Measurements from ENCODE around the gene TMBIM4. TPM values are rescaled to one million over a fixed set of nuclear protein-coding genes. Genes with fewer than 3 reads are reported as not detected.

TMBIM4 gene
- total RNA-seq, 1 experiment from 2014 or later, result 36.3 TPM

DNA sequence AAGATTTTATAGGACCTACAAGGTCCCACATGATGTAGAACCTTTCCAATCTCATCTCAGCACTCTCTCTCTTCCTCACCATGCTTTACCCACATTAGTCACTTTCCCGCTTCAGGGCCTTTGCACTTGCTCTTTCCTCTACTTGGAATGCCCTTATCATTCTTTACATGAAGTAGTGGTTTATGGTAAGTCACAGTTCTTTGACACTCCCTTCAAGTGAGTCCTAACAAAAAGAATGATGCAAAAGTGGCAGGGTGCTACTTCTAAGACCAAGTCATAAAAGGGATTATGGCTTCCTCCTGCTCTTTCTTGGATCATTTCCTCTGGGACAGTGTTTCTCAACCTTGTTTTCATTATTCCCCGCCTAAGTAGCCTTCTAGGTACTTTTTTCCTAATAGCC, 13.1 kb downstream of the TMBIM4 start:
- Histone ChIP-seq H3K9me3 (ENCODE audit: low read length) (no peaks in the 10 kb centered on the region), H4K20me1 (ENCODE audit: low read length) (no peaks in the 10 kb centered on the region), H2AFZ (ENCODE audit: low read length) (no peak overlapping the region), H3K79me2 (ENCODE audit: low read length) (peaks cover 20% of the 10 kb centered on the region), H3K9me2 (replicated peaks; ENCODE audit: low read length) (no peaks in the 10 kb centered on the region), H3K27ac (ENCODE audit: low read length) (no peak overlapping the region), H3F3A (ENCODE audit: low read length, unreplicated experiment) (no peaks in the 10 kb centered on the region), H3K4me3 (ENCODE audit: low read length) (no peak overlapping the region), H3K27me3 (ENCODE audit: low read length) (no peaks in the 10 kb centered on the region), H3K4me1 (ENCODE audit: insufficient read depth, low read length) (peaks cover 20% of the 10 kb centered on the region), H3K36me3 (ENCODE audit: low read depth, low read length) (peaks cover 11% of the 10 kb centered on the region), H3K9ac (ENCODE audit: low read length) (no peak overlapping the region), H3K4me2 (ENCODE audit: low read length) (no peak overlapping the region)
- intact Hi-C loops (cut with micrococcal nuclease), result no loop called here
- BruUV-seq (replicated peaks), result no TSS peak
- CTCF ChIA-PET, result no interaction called here
- ATAC-seq (peak; percentile 21; the same call in 1 of the 2 replicates), DNase-seq (peak; percentile 59)
- TF ChIP-seq, protein P1, sequence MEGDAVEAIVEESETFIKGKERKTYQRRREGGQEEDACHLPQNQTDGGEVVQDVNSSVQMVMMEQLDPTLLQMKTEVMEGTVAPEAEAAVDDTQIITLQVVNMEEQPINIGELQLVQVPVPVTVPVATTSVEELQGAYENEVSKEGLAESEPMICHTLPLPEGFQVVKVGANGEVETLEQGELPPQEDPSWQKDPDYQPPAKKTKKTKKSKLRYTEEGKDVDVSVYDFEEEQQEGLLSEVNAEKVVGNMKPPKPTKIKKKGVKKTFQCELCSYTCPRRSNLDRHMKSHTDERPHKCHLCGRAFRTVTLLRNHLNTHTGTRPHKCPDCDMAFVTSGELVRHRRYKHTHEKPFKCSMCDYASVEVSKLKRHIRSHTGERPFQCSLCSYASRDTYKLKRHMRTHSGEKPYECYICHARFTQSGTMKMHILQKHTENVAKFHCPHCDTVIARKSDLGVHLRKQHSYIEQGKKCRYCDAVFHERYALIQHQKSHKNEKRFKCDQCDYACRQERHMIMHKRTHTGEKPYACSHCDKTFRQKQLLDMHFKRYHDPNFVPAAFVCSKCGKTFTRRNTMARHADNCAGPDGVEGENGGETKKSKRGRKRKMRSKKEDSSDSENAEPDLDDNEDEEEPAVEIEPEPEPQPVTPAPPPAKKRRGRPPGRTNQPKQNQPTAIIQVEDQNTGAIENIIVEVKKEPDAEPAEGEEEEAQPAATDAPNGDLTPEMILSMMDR (conservative IDR thresholded peaks at IDR 0.05; ENCODE audit: low read depth, low read length), result no peak
- no peak for TF ChIP-seq EZH2 (IDR thresholded peaks at IDR 0.05; ENCODE audit: low read length, unreplicated experiment)
- TF ChIP-seq EZH2phosphoT487 (IDR thresholded peaks at IDR 0.05; ENCODE audit: borderline replicate concordance, low read length), result no peak
- POLR2A ChIA-PET (ENCODE audit: unreplicated experiment), result no interaction called here

DNA sequence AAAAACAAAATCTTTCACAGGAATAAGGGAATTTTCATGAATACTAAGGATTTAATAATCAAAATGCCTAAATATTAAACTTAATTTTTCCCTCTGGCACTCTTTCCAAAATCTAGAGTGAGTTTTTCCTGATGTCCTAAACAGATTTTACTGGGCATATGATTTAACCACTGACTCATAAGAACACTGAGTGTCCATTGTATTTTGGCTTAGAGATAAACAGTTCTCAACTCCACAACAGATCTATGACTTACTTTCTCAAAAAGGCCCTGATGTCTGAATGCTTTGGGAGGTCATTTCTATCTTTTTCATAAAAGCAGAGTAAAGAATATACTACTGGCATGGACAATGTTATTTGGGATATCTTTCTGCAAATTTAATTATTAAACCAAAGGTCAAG, 15.0 kb downstream of the TMBIM4 start:
- ATAC-seq, result peak; percentile 74
- Histone ChIP-seq H3K27ac (ENCODE audit: low read length) (no peak overlapping the region), H3K36me3 (ENCODE audit: low read depth, low read length) (peaks cover 6% of the 10 kb centered on the region; the same call in 1 of the 2 replicates), H3K79me2 (ENCODE audit: low read length) (peaks cover 6% of the 10 kb centered on the region; the same call in 1 of the 2 replicates), H3K27me3 (ENCODE audit: low read length) (no peaks in the 10 kb centered on the region), H3K4me2 (ENCODE audit: low read length) (no peak overlapping the region), H3K9me3 (ENCODE audit: low read length) (no peaks in the 10 kb centered on the region), H3F3A (ENCODE audit: low read length, unreplicated experiment) (no peaks in the 10 kb centered on the region), H3K4me1 (ENCODE audit: insufficient read depth, low read length) (peaks cover 20% of the 10 kb centered on the region), H2AFZ (ENCODE audit: low read length) (no peak overlapping the region), H3K4me3 (ENCODE audit: low read length) (no peak overlapping the region), H4K20me1 (ENCODE audit: low read length) (no peaks in the 10 kb centered on the region), H3K9ac (ENCODE audit: low read length) (no peak overlapping the region), H3K9me2 (replicated peaks; ENCODE audit: low read length) (no peaks in the 10 kb centered on the region)
- intact Hi-C loops (cut with micrococcal nuclease), result loop anchor here (2.0 kb wide), 1 partner anchor 14 kb away; the partner anchor contains the start of gene TMBIM4
- BruUV-seq (replicated peaks), result no TSS peak
- ChIA-PET CTCF (no interaction called here), POLR2A (ENCODE audit: unreplicated experiment) (no interaction called here)
- DNase-seq, result no peak
- TF ChIP-seq, protein P1 (conservative IDR thresholded peaks at IDR 0.05; ENCODE audit: low read depth, low read length), result no peak
- no peak for TF ChIP-seq EZH2phosphoT487 (IDR thresholded peaks at IDR 0.05; ENCODE audit: borderline replicate concordance, low read length)

DNA sequence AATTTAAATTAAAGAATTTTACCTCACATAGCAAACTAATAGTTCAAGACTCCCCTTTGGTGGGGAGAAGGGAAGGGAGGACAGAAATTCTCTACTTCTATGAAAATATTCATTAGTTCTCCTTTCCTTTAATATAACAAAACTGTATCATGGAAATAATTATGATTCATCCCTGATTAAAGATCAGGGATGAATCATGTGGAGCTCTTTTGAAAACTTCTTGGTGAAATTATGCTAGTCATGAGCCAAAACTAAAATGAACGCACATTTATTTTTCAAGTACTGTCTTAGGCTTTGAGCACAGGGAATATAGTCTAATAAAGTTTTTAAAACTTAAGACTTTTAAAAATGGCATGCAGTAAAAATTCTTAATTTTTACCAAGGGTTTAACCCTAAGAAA, 17.1 kb downstream of the TMBIM4 start:
- intact Hi-C loops (cut with micrococcal nuclease), result no loop called here
- peak overlapping the region; percentile 22; the same call in 1 of the 2 replicates for H3K4me2 ChIP-seq (ENCODE audit: low read length)

More for the DNA sequence above, 17.1 kb downstream of the TMBIM4 start:
- no peaks in the 10 kb centered on the region for H3K9me2 ChIP-seq (replicated peaks; ENCODE audit: low read length)
- ChIA-PET POLR2A (ENCODE audit: unreplicated experiment) (interaction anchor here (0.6 kb wide), 1 partner anchor 17 kb away, joined by 3 read pairs; no protein-coding TSS in a partner anchor), CTCF (no interaction called here)
- H4K20me1 ChIP-seq (ENCODE audit: low read length), result no peaks in the 10 kb centered on the region
- peaks cover 17% of the 10 kb centered on the region for H3K4me1 ChIP-seq (ENCODE audit: insufficient read depth, low read length)
- H3F3A ChIP-seq (ENCODE audit: low read length, unreplicated experiment), result no peaks in the 10 kb centered on the region
- no peak overlapping the region for H3K9ac ChIP-seq (ENCODE audit: low read length)
- H3K27me3 ChIP-seq (ENCODE audit: low read length), result no peaks in the 10 kb centered on the region
- H3K4me3 ChIP-seq (ENCODE audit: low read length), result no peak overlapping the region
- no TSS peak for BruUV-seq (replicated peaks)
- no peak for TF ChIP-seq EZH2phosphoT487 (IDR thresholded peaks at IDR 0.05; ENCODE audit: borderline replicate concordance, low read length)
- no peak for TF ChIP-seq EZH2 (IDR thresholded peaks at IDR 0.05; ENCODE audit: low read length, unreplicated experiment)
- TF ChIP-seq, protein P1 (conservative IDR thresholded peaks at IDR 0.05; ENCODE audit: low read depth, low read length), result no peak
- H3K36me3 ChIP-seq (ENCODE audit: low read depth, low read length), result no peaks in the 10 kb centered on the region
- H3K79me2 ChIP-seq (ENCODE audit: low read length), result peaks cover 4% of the 10 kb centered on the region; the same call in 1 of the 2 replicates
- DNase-seq, result peak; percentile 27
- 0 out of 2 replicates have a peak overlapping the region, but pooled peaks have one; percentile 6 for H3K27ac ChIP-seq (ENCODE audit: low read length)
- no peaks in the 10 kb centered on the region for H3K9me3 ChIP-seq (ENCODE audit: low read length)
- peak; percentile 31; the same call in 1 of the 2 replicates for ATAC-seq
- H2AFZ ChIP-seq (ENCODE audit: low read length), result no peak overlapping the region

All from PC-3 (cell line).